Ovary (tissue), 3 donors: ENCODE results near the gene EPS8L2.

Source experiments
- POLR2A ChIP-seq: fragments of 450-650 bp; IDR thresholded peaks from one replicate; pipeline ENCODE4 v1.6.1; 2017; ENCODE audit warnings: antibody characterized with exemption, mild to moderate bottlenecking, moderate library complexity
- TF ChIP-seq, protein P1 (sequence below), 3 donors: fragments of 450-650 bp in 2 of 3; fragments of 200-600 bp in 1 of 3; IDR thresholded peaks; one replicate each; pipeline versions ENCODE4 v1.5.1 to v1.8.0; 2016 to 2022; ENCODE audit warnings: antibody characterized with exemption in 3 of 3, mild to moderate bottlenecking in 1 of 3
- donor health status: DM: no; HTN: no; CAD: no.

DNA sequence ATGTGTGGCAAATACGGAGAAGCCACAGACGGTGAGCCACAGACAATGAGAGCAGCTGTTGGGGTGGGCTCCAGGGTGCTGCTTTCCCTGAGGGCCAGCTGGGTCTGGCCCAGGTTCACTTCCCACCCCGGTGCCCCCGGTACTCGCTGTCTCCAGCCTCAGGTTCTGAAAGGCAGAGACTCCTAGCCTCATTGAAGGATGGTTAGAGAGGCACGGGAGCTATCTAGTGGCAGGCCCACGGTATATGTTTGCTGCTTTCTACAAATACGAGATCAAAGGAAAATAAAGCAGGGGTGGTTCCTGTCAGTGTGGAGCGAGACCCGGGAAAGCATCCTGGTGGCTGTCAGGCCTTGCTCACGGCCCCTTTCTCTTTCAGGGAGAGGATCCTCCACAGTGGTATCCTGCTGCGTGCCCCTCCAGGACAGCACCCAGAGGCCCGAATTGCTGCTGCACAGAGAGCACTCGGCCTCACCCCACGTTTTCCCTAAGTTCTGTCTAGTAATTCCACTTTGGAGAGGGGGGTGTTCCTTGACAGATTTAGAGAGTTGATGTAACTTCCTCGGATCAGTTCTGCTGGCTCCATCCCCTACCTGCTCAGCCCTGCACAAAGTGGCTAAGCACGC is 7.4 kb upstream of the EPS8L2 start:
- TF ChIP-seq, protein P1, sequence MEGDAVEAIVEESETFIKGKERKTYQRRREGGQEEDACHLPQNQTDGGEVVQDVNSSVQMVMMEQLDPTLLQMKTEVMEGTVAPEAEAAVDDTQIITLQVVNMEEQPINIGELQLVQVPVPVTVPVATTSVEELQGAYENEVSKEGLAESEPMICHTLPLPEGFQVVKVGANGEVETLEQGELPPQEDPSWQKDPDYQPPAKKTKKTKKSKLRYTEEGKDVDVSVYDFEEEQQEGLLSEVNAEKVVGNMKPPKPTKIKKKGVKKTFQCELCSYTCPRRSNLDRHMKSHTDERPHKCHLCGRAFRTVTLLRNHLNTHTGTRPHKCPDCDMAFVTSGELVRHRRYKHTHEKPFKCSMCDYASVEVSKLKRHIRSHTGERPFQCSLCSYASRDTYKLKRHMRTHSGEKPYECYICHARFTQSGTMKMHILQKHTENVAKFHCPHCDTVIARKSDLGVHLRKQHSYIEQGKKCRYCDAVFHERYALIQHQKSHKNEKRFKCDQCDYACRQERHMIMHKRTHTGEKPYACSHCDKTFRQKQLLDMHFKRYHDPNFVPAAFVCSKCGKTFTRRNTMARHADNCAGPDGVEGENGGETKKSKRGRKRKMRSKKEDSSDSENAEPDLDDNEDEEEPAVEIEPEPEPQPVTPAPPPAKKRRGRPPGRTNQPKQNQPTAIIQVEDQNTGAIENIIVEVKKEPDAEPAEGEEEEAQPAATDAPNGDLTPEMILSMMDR (IDR thresholded peaks at IDR 0.05), result no peak
- TF ChIP-seq POLR2A, result no peak
